ELR (cell line): ENCODE results near the gene SRP68.
A peak's percentile ranks its signal among the peaks of the same experiment; 100 is the strongest.

Experiments
- DNase-seq: peaks from one replicate; pipeline ENCODE4 v3.0.0-alpha.2; 2015; ENCODE audit warnings: low read depth

Gene SRP68

GRCh38 chr17:76018340-76018680, 54.0 kb downstream of the SRP68 start:
- no peak for DNase-seq

DNA sequence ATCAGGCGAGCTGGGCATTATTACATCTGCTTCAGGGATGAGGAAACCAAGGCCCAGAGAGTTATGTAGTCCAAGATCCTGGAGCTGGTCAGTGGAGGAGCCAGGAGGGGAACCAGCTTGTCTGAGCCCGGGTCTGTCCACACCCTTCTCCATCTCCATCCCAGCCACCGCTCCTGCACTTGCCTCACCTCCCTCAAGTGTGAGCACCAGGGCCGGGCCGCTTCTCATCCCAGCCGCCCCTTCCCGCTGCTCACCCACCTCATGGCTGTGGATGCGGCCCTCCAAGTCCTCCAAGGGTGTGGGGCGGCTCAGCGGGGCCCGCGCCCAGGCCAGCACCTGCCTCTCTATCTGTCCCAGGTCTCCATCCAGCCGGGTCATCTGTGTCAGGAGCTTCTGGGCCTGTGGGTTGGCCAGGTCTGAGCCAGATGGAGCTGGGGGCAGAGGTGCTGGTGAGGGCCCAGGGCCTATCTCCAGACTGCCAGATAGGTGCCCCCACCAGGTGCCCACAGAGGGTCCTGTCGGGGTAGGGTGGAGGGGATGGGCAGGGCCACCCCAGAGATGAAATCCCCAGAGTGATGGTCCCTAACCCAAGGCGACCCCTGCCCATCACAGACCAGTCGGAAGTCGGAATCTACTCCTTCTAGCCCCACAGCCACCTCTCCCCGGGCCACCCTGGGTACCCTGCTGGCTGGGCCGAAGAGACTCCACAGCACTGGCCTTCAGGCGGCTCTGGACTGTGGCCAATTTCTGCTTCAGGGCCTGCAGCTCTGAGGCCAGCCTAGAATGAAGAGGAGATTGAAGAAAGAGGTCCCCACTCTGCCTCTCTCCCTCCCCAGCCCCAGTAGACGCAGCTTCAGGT, 54.6 kb downstream of the SRP68 start:
- DNase-seq, result no peak

DNA sequence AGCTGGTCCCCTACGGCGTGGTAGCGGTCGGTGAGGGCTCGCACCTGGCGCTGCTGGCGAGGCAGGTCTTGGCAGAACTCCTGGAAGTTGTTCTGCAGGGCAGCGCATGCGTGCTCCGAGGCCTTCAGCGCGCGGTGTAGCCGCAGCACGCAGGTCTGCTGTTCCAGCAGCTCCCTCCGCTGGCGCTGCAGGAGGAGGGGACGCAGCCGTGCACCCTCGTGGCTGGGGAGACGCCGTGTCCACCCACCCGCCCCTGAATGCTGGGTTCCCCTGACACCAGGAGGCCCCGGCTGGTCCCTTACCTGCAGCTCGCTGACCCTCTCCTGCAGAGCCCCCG, 57.4 kb downstream of the SRP68 start:
- no peak for DNase-seq

- peak; percentile 84 for DNase-seq
Measured at GRCh38 chr17:76014100-76014924, 58.0 kb downstream of the SRP68 start.

GRCh38 chr17:76013377-76013932, 58.9 kb downstream of the SRP68 start:
- peak; percentile 32 for DNase-seq

DNA sequence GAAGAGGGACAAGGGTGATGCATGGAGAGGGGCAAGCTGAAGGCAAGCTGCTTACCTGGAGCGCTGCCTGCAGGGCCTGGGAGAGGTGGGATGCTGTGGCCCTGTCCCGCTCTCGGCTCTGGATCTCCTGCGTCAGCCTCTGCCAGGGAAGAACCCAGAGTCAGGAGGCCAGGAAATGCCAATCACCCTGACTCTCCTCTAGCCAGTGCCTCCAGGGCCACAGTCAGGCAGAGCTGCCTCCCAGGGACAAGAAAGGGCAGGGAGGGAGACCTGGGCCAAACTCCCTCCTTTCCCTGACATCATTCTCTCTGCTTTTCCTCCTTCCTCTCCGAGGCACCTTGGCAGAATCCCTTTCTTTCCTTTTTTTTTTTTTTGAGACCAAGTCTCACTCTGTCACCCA, 60.4 kb downstream of the SRP68 start:
- peak; percentile 37 for DNase-seq

GRCh38 chr17:76009969-76010661, 62.2 kb downstream of the SRP68 start:
- DNase-seq, result no peak

DNA sequence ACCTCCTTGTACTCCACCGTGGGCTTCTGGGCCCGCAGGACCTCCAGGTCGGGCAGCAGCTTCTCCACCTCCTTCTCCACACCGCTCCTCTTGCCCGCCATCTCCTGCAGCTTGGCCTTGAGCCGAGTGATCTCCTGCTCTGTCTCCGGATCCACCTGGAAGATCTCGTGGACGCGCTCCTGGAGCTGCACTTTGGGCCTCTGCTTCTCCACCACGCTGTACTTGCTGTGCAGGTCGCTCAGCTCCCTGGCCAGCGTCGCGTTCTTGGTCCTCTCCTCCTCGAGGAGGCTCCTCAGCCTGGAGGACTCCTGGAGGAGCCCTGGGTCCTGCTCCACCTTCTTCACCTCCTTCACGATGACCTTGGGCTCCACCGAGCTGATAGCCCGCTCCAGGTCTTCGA, 62.9 kb downstream of the SRP68 start:
- DNase-seq, result no peak

- no peak for DNase-seq
Measured at GRCh38 chr17:76008630-76009425, 63.5 kb downstream of the SRP68 start.

DNA sequence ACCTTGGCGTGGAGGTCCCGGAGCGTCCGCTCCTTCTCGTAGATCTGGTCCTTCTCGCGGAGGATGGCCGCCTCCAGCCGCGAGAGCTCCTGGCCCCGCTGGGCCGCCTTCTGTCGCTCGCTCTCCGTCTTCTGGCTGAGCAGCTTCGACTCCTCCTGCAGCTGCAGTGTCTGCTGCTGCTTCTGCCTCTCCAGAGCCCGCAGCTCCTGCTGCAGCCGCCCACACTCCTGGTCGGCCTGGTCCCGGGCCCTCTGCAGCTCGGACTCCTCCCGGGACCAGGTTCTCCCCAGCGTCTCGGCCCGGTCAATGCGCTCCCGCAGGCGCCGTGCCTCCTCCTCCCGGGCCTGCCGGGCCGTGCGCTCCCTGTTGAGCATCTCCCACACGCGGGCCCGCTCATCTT, 64.1 kb downstream of the SRP68 start:
- DNase-seq, result no peak

DNA sequence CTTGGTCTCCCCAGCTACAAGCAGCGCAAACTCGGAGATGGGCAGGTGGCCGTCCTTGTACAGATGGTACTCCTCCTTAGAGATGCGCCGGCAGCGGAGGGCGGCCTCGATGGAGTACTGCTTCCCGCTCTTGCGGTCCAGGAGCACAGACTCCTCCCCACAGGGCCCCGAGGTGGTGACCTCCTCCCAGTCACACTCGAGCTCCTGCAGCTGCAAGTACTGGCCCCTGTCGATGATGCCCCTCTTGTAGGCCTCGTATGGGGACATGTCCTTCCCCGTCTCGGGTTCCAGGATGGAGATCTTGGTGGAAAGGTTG, 64.5 kb downstream of the SRP68 start:
- DNase-seq, result no peak

DNA sequence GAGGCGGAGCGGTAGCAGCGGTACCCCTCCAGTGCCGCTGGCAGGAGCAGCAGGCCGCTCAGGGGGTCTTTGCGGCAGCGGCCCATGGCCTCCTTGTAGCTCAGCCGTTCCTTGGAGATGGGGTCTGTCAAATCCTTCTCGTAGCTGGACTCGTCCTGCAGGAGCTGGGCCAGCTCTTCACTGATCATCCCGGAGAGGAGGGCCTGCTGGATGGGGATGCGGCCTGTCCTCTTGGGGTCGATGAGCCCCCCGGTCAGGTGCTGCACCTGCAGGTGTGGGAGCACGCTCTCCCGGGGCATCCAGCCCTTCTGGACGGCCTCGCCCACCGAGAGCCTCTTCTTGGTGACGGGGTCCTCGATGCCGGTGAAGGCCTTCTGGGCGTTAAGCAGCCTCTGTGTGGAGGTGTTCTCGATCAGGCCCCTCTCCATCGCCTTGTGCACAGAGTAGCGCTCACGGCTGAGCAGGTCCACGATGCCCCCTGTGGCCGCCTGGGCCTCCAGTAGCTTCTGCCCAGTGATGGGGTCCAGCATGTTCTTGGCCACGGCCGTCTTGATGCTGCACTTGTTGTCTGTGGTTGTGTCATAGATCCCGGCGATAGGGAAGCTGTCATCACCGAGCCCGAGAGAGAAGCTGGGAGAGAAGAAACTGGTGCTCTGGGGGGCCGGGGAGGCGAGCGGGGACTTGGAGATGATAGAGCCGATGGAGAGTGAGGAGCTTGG, 65.0 kb downstream of the SRP68 start:
- no peak for DNase-seq

DNA sequence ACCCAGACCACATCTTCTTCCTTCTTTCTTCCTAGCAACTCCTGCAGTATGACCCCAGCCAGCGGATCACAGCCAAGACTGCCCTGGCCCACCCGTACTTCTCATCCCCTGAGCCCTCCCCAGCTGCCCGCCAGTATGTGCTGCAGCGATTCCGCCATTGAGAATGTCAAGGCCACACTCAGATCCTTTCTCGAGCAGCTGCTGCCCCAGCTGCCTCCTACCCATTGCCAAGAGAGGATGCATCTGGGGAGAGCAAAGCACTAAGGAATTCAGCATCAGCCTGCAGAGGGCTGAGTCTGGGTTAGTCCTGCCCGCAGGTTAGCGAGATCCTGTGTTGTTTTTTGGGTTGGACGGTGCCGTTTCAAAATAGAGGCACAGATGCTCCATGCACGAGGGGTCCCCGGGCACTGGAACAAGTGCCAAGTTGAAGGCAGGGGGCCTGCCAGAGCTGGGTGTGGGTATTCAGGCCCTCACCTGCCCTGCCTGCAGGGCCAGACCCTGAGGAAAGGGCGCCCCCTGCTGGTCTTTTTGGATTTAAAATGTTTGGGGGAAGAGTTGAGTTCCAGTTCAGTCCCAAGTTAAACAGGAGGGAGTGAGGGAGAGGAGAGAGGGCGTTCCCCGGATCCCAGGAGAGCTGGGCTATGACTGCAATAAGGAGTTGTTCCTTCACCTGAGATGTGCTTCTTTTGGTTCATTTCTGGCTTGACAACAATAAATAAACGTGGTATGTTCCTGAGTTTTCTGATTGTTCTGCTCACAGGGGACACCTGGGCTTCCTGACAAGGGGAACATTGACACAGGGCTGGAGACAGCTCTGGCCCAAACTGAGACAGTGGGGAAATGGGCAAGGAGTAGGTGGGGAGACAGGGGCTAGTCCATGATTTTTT, 66.8 kb downstream of the SRP68 start:
- peak; percentile 79 for DNase-seq

- DNase-seq, result no peak
Measured at GRCh38 chr17:76004750-76005262, 67.5 kb downstream of the SRP68 start.

DNA sequence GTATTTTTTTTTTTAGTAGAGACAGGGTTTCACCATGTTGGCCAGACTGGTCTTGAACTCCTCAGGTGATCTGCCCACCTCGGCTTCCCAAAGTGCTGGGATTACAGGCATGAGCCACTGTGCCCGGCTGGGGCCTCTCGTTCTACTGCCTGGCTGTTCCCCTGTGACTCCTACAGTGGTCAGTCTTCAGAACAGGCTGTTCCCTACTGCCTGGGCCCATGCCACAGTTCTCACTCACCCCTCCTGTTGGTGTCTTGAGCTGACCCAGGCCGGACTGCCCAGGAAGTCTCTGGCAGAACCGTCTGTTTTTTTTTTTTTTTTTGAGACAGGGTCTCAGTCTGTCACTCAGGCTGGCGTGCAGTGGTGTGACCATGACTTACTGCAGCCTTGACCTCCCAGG, 68.4 kb downstream of the SRP68 start:
- no peak for DNase-seq

- no peak for DNase-seq
Measured at GRCh38 chr17:76002100-76002499, 70.2 kb downstream of the SRP68 start.

- DNase-seq, result no peak
Measured at GRCh38 chr17:76000755-76001521, 71.4 kb downstream of the SRP68 start, which contains the start of gene CDK3. TSS of gene CDK3 (plus strand) at chr17:76000855. CDS start at chr17:76001426, 571 bp downstream.

DNA sequence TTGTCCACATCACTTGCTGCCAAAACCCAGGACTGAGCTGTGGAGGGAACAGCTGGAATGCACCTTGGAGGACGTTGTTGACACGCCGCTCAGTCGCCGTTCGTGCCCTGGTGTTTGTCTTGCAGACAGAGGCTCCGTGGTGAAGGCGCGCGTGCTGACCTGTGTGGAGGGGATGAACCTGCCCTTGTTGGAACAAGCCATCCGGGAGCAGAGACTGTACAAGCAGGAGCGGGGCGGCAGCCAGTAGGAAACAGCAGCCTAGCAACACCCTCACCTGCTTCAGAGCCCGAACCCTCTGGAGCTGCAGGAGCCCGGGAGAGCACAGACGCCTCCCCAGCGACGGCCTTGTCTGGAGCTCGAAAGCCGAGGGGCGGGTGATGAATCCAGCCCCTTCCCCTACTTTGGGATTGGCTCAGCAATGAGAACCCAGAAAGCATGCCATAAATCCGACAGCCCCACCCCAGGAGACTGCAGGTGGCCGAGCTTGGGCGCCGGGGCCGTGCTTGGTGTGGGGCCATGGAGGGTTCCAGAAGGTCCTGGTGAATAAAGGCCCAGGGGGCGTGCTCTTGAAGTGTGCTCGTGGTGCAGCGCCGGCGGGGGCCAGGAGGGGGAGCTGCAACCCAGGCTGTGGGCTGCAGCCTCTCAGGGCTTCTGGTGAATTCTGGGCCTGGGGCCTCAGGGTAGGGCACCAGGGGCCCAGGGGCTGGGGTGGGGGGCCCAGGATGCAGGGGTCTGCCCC, 72.1 kb downstream of the SRP68 start:
- peak; percentile 74 for DNase-seq
